A549 (cell line): Measurements from ENCODE around the gene ZBTB2. TPM values are rescaled to one million over a fixed set of nuclear protein-coding genes. Genes with fewer than 3 reads are reported as not detected.

Source experiments
- ATAC-seq, 2 experiments: fragments of 200-7000 bp in 1 of 2; fragments of >200 bp in 1 of 2; cut with Nextera tagmentation in 1 of 2; cut with Tn5 transposase in 1 of 2; 3 replicates each; pipeline versions ENCODE4 v1.8.0 to v1.9.1; 2018 to 2020; ENCODE audit warnings: mild to moderate bottlenecking in 1 of 2, moderate library complexity in 1 of 2
- CTCF ChIA-PET: fragments of 300-600 bp; sonication (Branson Sonifier 250); formaldehyde crosslinking; extraction: SDS; loops from one replicate; lab custom pipeline; 2021; ENCODE audit warnings: antibody characterized with exemption, inconsistent platforms; lab: Yijun Ruan, JAX
- POLR2A ChIA-PET: fragments of 350-600 bp; formaldehyde crosslinking; extraction: SDS; loops from one replicate; lab custom pipeline; 2021; ENCODE audit warnings: antibody characterized with exemption, inconsistent platforms; lab: Yijun Ruan, JAX
- DNase-seq, 2 experiments: peaks; one replicate each; pipeline versions ENCODE4 v3.0.0 to v3.0.0-alpha.2; 2011 to 2016; ENCODE audit warnings: low read depth in 1 of 2, low spot score in 1 of 2
- FAIRE-seq: peaks from 2 replicates; lab custom pipeline; 2011; peaks lifted over from hg19 to GRCh38; lab: Jason Lieb, UNC
- H3K27ac ChIP-seq, 2 experiments: fragments of >200 bp; sonication (Bioruptor Twin); formaldehyde crosslinking; 3 replicates each; pipeline ENCODE4 v1.5.1; 2016 to 2017
- H3K4me1 ChIP-seq: fragments of >200 bp; sonication (Bioruptor Twin); formaldehyde crosslinking; 3 replicates; pipeline ENCODE4 v1.6.1; 2016
- H3K4me2 ChIP-seq: fragments of >200 bp; sonication (Bioruptor Twin); formaldehyde crosslinking; 3 replicates; pipeline ENCODE4 v1.6.1; 2016
- H3K4me3 ChIP-seq: fragments of >200 bp; sonication (Bioruptor Twin); formaldehyde crosslinking; 3 replicates; pipeline ENCODE4 v1.5.1; 2016
- H3K9me3 ChIP-seq: fragments of >200 bp; sonication (Bioruptor Twin); formaldehyde crosslinking; 3 replicates; pipeline ENCODE4 v1.6.1; 2016
- CBX8 ChIP-seq: fragments of 200-600 bp; sonication (generic); IDR thresholded peaks from 2 replicates; pipeline ENCODE4 v1.6.1; 2016
- CHD2 ChIP-seq: fragments of 150-350 bp; IDR thresholded peaks from 2 replicates; pipeline ENCODE4 v1.6.1; 2014; ENCODE audit warnings: low read length; ENCODE audit not compliant: partially characterized antibody
- GATA3 ChIP-seq: IDR thresholded peaks from 2 replicates; pipeline ENCODE4 v1.6.1; 2012; ENCODE audit warnings: borderline replicate concordance
- HDAC2 ChIP-seq: fragments of 200-600 bp; sonication (generic); IDR thresholded peaks from 2 replicates; pipeline ENCODE4 v1.6.1; 2016
- JUN ChIP-seq, 2 experiments: fragments of >200 bp; sonication (Bioruptor Twin); formaldehyde crosslinking; IDR thresholded peaks; 2 replicates in 1 of 2; 3 replicates in 1 of 2; pipeline ENCODE4 v1.6.1; 2016 to 2017
- MAFK ChIP-seq: fragments of 450-650 bp; IDR thresholded peaks from 2 replicates; pipeline ENCODE4 v1.6.1; 2014; ENCODE audit not compliant: partially characterized antibody
- NFE2L2 ChIP-seq: fragments of 150-350 bp; conservative IDR thresholded peaks from 2 replicates; pipeline ENCODE4 v1.6.1; 2014; ENCODE audit warnings: low read length
- NR3C1 ChIP-seq: fragments of >200 bp; sonication (Bioruptor Twin); formaldehyde crosslinking; IDR thresholded peaks from 3 replicates; pipeline ENCODE4 v1.6.1; 2017
- RFX5 ChIP-seq: fragments of 450-650 bp; IDR thresholded peaks from 2 replicates; pipeline ENCODE4 v1.7.1; 2014; ENCODE audit warnings: antibody characterized with exemption, mild to moderate bottlenecking, moderate library complexity
- TFCP2L1 ChIP-seq: fragments of 250-450 bp; sonication (Bioruptor Pico); IDR thresholded peaks from 2 replicates; pipeline ENCODE4 v1.5.0; 2021; ENCODE audit warnings: mild to moderate bottlenecking
- ZSCAN20 ChIP-seq: fragments of 250-450 bp; sonication (Bioruptor Pico); IDR thresholded peaks from 2 replicates; pipeline ENCODE4 v1.8.0; 2022; ENCODE audit warnings: mild to moderate bottlenecking, moderate library complexity
- WGBS: methylation state at CpG from one replicate; pipeline ENCODE4 v1.1.6; 2017; ENCODE audit errors: missing lambda C conversion rate; 5-methylcytosine and 5-hydroxymethylcytosine counted together
- polyA plus RNA-seq, 4 experiments: library from polyadenylated mRNA; depleted of rRNA in 3 of 4; stranded (reverse); fragments of >200 nt; fragmentation: RNase III in 1 of 4; extraction: RNeasy Plus Mini Kit Qiagen cat#74134 plus additional on column Dnase treatment in 1 of 4; gene quantifications; 2 replicates in 3 of 4; 3 replicates in 1 of 4; pipeline ENCODE4 v1.2.3, GENCODE V29; 2011 to 2017
- TF ChIP-seq, protein P1 (sequence below): fragments of 200-600 bp; sonication (generic); IDR thresholded peaks from 2 replicates; pipeline ENCODE4 v1.6.1; 2016; ENCODE audit warnings: antibody characterized with exemption, mild to moderate bottlenecking, moderate library complexity
- TF ChIP-seq, protein P2 (sequence below): fragments of 250-450 bp; sonication (Bioruptor Pico); IDR thresholded peaks from 2 replicates; pipeline ENCODE4 v1.5.0; 2020; ENCODE audit warnings: low read depth, mild to moderate bottlenecking, moderate library complexity
- TF ChIP-seq, protein P3 (sequence below): fragments of >200 bp; sonication (Bioruptor Twin); formaldehyde crosslinking; IDR thresholded peaks from 3 replicates; pipeline ENCODE4 v1.6.1; 2016
- TF ChIP-seq, protein P4 (sequence below): fragments of >200 bp; sonication (Bioruptor Twin); formaldehyde crosslinking; IDR thresholded peaks from 3 replicates; pipeline ENCODE4 v1.5.1; 2016

ZBTB2 gene
- polyA plus RNA-seq, 2 of the 4 experiments (the other 2 are of a cell fraction), result 10.8 to 17.3 TPM

DNA sequence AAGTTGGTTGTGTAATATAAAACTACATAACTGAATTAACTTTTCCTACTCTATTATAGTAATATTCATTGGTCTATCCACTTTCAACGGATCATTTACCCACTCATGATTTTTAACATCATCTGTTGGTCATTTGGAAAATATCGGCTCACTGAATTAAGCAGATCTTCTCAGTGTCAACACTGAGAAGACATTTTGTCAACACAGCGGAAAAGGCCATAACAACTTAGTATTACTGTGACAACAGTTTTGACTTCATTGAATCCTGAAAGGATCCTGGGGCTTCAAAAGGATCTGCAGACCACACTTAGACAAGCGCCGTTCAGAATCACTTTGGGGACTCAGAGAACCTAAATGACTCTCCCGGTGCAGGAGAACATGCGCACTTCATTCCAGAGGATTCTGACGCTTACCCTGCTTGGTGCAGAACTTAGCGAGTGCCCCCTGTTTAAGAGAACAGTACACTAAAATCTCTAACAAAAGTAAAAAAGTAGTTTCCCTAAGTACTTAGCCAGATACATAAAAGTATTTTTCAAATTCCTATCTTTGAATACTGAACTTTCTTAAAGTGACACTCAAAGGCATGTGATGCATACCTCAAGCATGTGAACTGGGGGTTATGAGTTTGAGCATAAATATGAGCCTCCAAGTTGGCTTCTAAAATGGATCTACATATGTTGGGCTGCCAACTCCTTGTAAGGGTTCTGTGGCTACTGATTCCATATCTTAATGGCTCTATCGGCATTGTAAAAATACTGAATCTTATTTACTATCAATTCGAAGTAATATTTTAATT lies 4.0 kb downstream of the ZBTB2 start:
- Histone ChIP-seq H3K27ac (no peak overlapping the region), H3K4me1 (peaks cover 18% of the 10 kb centered on the region; the same call in 2 of the 3 replicates), H3K9me3 (no peaks in the 10 kb centered on the region), H3K4me3 (no peak overlapping the region), H3K4me2 (no peak overlapping the region)
- ChIA-PET CTCF (interaction anchor here (0.9 kb wide), 1 partner anchor 569 kb away, joined by 3 read pairs; no protein-coding TSS in a partner anchor), POLR2A (interaction anchor here (0.7 kb wide), 1 partner anchor 13 kb away, joined by 4 read pairs; no protein-coding TSS in a partner anchor)
- WGBS, result 85% methylated on average over 11 of the region's 11 CpGs
- no peak for DNase-seq
- TF ChIP-seq, protein P1, sequence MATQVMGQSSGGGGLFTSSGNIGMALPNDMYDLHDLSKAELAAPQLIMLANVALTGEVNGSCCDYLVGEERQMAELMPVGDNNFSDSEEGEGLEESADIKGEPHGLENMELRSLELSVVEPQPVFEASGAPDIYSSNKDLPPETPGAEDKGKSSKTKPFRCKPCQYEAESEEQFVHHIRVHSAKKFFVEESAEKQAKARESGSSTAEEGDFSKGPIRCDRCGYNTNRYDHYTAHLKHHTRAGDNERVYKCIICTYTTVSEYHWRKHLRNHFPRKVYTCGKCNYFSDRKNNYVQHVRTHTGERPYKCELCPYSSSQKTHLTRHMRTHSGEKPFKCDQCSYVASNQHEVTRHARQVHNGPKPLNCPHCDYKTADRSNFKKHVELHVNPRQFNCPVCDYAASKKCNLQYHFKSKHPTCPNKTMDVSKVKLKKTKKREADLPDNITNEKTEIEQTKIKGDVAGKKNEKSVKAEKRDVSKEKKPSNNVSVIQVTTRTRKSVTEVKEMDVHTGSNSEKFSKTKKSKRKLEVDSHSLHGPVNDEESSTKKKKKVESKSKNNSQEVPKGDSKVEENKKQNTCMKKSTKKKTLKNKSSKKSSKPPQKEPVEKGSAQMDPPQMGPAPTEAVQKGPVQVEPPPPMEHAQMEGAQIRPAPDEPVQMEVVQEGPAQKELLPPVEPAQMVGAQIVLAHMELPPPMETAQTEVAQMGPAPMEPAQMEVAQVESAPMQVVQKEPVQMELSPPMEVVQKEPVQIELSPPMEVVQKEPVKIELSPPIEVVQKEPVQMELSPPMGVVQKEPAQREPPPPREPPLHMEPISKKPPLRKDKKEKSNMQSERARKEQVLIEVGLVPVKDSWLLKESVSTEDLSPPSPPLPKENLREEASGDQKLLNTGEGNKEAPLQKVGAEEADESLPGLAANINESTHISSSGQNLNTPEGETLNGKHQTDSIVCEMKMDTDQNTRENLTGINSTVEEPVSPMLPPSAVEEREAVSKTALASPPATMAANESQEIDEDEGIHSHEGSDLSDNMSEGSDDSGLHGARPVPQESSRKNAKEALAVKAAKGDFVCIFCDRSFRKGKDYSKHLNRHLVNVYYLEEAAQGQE, result no peak
- TF ChIP-seq, protein P2, sequence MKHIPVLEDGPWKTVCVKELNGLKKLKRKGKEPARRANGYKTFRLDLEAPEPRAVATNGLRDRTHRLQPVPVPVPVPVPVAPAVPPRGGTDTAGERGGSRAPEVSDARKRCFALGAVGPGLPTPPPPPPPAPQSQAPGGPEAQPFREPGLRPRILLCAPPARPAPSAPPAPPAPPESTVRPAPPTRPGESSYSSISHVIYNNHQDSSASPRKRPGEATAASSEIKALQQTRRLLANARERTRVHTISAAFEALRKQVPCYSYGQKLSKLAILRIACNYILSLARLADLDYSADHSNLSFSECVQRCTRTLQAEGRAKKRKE (CRISPR knock-in tag), result no peak
- peak; percentile 9 for TF ChIP-seq MAFK
- no peak for TF ChIP-seq CHD2
- no peak for TF ChIP-seq NR3C1
- no peak for TF ChIP-seq GATA3
- no peak for TF ChIP-seq JUN (IDR thresholded peaks at IDR 0.05)
- ATAC-seq, result no peak
- FAIRE-seq, result no peak

DNA sequence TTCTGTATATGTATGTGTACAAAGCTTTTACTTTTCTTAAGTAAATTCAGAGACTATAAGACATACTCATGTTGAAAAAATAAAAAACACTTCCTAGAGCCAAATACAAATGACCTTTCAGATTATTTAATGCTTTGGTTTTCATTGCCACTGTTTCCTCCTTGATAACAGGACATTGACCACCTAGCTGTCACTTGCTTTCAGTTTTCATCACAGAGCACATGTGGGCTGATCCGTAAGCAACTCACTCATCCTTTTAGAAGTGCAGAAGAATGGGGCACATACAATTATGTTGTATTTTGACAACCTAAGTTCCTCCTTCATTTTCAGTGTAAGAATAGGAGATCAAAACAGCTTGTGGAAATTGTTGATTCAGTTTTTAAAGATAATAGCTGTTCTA lies 6.2 kb downstream of the ZBTB2 start:
- peaks cover 18% of the 10 kb centered on the region; the same call in 2 of the 3 replicates for H3K4me1 ChIP-seq
- H3K9me3 ChIP-seq, result no peaks in the 10 kb centered on the region
- CTCF ChIA-PET, result no interaction called here
- no peak overlapping the region for H3K4me3 ChIP-seq
- TF ChIP-seq RFX5, result no peak
- no peak for TF ChIP-seq CBX8
- TF ChIP-seq TFCP2L1 (CRISPR knock-in tag), result no peak
- TF ChIP-seq, protein P3, sequence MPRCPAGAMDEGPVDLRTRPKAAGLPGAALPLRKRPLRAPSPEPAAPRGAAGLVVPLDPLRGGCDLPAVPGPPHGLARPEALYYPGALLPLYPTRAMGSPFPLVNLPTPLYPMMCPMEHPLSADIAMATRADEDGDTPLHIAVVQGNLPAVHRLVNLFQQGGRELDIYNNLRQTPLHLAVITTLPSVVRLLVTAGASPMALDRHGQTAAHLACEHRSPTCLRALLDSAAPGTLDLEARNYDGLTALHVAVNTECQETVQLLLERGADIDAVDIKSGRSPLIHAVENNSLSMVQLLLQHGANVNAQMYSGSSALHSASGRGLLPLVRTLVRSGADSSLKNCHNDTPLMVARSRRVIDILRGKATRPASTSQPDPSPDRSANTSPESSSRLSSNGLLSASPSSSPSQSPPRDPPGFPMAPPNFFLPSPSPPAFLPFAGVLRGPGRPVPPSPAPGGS, result no peak
- TF ChIP-seq HDAC2, result no peak
- TF ChIP-seq, protein P4, sequence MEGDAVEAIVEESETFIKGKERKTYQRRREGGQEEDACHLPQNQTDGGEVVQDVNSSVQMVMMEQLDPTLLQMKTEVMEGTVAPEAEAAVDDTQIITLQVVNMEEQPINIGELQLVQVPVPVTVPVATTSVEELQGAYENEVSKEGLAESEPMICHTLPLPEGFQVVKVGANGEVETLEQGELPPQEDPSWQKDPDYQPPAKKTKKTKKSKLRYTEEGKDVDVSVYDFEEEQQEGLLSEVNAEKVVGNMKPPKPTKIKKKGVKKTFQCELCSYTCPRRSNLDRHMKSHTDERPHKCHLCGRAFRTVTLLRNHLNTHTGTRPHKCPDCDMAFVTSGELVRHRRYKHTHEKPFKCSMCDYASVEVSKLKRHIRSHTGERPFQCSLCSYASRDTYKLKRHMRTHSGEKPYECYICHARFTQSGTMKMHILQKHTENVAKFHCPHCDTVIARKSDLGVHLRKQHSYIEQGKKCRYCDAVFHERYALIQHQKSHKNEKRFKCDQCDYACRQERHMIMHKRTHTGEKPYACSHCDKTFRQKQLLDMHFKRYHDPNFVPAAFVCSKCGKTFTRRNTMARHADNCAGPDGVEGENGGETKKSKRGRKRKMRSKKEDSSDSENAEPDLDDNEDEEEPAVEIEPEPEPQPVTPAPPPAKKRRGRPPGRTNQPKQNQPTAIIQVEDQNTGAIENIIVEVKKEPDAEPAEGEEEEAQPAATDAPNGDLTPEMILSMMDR, result no peak
- TF ChIP-seq NFE2L2, result no peak
- no peak for TF ChIP-seq ZSCAN20 (CRISPR knock-in tag)
- POLR2A ChIA-PET, result interaction anchor here (0.6 kb wide), 1 partner anchor 18 kb away, joined by 3 read pairs; no protein-coding TSS in a partner anchor
- no peak for ATAC-seq
- no peak for DNase-seq
- 88% methylated on average over 1 of the region's 1 CpG for WGBS
- no peak overlapping the region for H3K27ac ChIP-seq
- no peak overlapping the region for H3K4me2 ChIP-seq
- FAIRE-seq, result no peak
